ENCODE measurements around the gene PJA1. TPM values are rescaled to one million over a fixed set of nuclear protein-coding genes. Genes with fewer than 3 reads are reported as not detected.

PJA1 gene
- total RNA-seq, 4 donors from 2014 or later: 14.1 to 23.2 (median 16.5) TPM

GRCh38 chrX:69179380-69179911 is 14.2 kb upstream of the PJA1 start:
- no peak for DNase-seq (ENCODE audit: low spot score in 2 of 2)
- 45% methylated on average over 9 of the region's 12 CpGs for WGBS

GRCh38 chrX:69178592-69178991 is 13.3 kb upstream of the PJA1 start:
- H3K4me1 ChIP-seq: no peaks in the 10 kb centered on the region
- TF ChIP-seq CTCF (IDR thresholded peaks at IDR 0.05) (no peak), POLR2AphosphoS5 (IDR thresholded peaks at IDR 0.05) (no peak)
- H3K27ac ChIP-seq: no peak overlapping the region
- H3K9me3 ChIP-seq: no peaks in the 10 kb centered on the region
- no peak overlapping the region for H3K4me3 ChIP-seq
- no peaks in the 10 kb centered on the region for H3K36me3 ChIP-seq
- DNase-seq (ENCODE audit: low spot score in 2 of 2): no peak
- 75% methylated on average over 3 of the region's 3 CpGs for WGBS
- H3K27me3 ChIP-seq: no peaks in the 10 kb centered on the region

More at GRCh38 chrX:69179380-69179911, 14.2 kb upstream of the PJA1 start:
- no peak for TF ChIP-seq CTCF (IDR thresholded peaks at IDR 0.05)
- TF ChIP-seq POLR2A (IDR thresholded peaks at IDR 0.05): no peak
- TF ChIP-seq EP300 (IDR thresholded peaks at IDR 0.05): no peak
- no peak for TF ChIP-seq POLR2AphosphoS5 (IDR thresholded peaks at IDR 0.05)
- Histone ChIP-seq H3K4me3 (no peak overlapping the region), H3K27me3 (no peaks in the 10 kb centered on the region), H3K4me1 (no peaks in the 10 kb centered on the region), H3K36me3 (no peaks in the 10 kb centered on the region), H3K9me3 (no peaks in the 10 kb centered on the region), H3K27ac (no peak overlapping the region)

DNA sequence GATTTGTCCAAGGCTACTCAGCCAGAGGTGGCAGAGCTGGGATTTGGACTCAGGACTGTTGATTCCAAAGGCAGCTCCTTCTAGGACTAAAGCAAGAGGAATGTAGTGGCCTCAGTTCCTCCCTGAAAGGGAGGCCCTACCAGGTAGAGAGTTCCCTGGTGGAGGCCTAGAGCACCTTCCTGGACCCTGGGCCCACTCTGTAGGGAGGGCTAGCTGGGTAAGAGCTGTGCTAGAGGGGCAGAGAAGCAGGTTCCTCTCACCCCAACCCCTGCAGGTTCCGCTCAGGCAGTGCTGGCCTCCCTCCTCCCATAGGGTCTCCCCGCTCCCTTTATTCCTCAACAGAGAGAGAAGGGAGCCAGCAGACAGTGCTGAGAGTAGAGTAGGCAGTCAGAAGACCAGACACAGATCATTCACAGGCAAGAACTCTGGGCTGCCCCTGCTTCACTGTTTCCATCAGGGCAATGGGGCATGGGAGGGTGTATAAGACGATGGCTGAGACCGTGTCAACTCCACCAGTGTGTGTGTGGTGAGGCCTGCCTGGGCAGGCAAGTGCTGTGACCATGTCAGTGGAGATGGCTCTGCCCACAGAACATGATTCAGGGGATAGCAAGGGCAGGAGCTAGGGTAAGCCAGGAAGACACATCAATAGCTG is 12.4 kb upstream of the PJA1 start:
- H3K4me3 ChIP-seq: no peak overlapping the region
- DNase-seq (ENCODE audit: low spot score in 2 of 2): no peak
- WGBS: 82% methylated on average over 2 of the region's 4 CpGs
- TF ChIP-seq POLR2AphosphoS5 (IDR thresholded peaks at IDR 0.05) (no peak), CTCF (IDR thresholded peaks at IDR 0.05) (no peak), POLR2A (IDR thresholded peaks at IDR 0.05) (no peak), EP300 (IDR thresholded peaks at IDR 0.05) (no peak)
- H3K9me3 ChIP-seq: no peaks in the 10 kb centered on the region
- no peaks in the 10 kb centered on the region for H3K36me3 ChIP-seq
- no peak overlapping the region for H3K27ac ChIP-seq
- no peaks in the 10 kb centered on the region for H3K27me3 ChIP-seq
- H3K4me1 ChIP-seq: no peaks in the 10 kb centered on the region

DNA sequence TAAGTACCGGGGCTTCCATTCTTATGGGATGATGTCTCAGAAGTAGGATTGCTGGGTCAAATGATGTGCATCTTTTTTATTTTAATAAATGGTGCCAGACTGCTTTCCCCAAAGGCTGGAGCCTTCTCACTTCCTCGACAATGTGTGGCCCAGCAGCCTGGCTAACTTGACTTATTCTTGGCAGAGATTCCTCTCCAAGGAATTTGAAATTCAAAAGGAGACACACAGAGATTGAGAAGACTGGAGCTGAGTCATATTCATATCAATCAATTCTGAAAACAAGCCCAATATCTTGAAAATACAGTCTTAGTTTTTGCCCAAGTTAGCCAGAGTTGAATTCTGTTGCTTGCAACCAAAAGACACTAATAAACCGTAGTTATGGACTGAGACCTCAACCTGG is 10.8 kb upstream of the PJA1 start:
- Histone ChIP-seq H3K27me3 (no peaks in the 10 kb centered on the region), H3K4me1 (no peaks in the 10 kb centered on the region), H3K9me3 (no peaks in the 10 kb centered on the region), H3K36me3 (no peaks in the 10 kb centered on the region), H3K27ac (no peak overlapping the region), H3K4me3 (no peak overlapping the region)
- DNase-seq (ENCODE audit: low spot score in 2 of 2): no peak
- WGBS: 82% methylated on average over 3 of the region's 3 CpGs
- TF ChIP-seq CTCF (IDR thresholded peaks at IDR 0.05) (no peak), EP300 (IDR thresholded peaks at IDR 0.05) (no peak), POLR2AphosphoS5 (IDR thresholded peaks at IDR 0.05) (no peak), POLR2A (IDR thresholded peaks at IDR 0.05) (no peak)

GRCh38 chrX:69173906-69174305 is 8.7 kb upstream of the PJA1 start:
- Histone ChIP-seq H3K36me3 (no peaks in the 10 kb centered on the region), H3K27me3 (no peaks in the 10 kb centered on the region), H3K27ac (no peak overlapping the region), H3K4me3 (no peak overlapping the region), H3K4me1 (no peaks in the 10 kb centered on the region), H3K9me3 (no peaks in the 10 kb centered on the region)
- 64% methylated on average over 20 of the region's 20 CpGs for WGBS
- DNase-seq (ENCODE audit: low spot score in 2 of 2): no peak
- TF ChIP-seq POLR2AphosphoS5 (IDR thresholded peaks at IDR 0.05) (no peak), CTCF (IDR thresholded peaks at IDR 0.05) (no peak), POLR2A (IDR thresholded peaks at IDR 0.05) (no peak), EP300 (IDR thresholded peaks at IDR 0.05) (no peak)
